Ishikawa (cell line): ENCODE measurements around the gene RGS5.

Experiments
- CEBPB ChIP-seq: IDR thresholded peaks from 2 replicates; pipeline ENCODE4 v1.6.1; 2012
- CREB1 ChIP-seq: IDR thresholded peaks from 2 replicates; pipeline ENCODE4 v1.6.1; 2012; ENCODE audit warnings: low read depth
- EGR1 ChIP-seq: IDR thresholded peaks from 2 replicates; pipeline ENCODE4 v1.6.1; 2012
- EP300 ChIP-seq: IDR thresholded peaks from 2 replicates; pipeline ENCODE4 v1.6.1; 2012; ENCODE audit warnings: borderline replicate concordance
- FOXM1 ChIP-seq: IDR thresholded peaks from 2 replicates; pipeline ENCODE4 v1.6.1; 2012; ENCODE audit warnings: low read depth, borderline replicate concordance
- NFIC ChIP-seq: IDR thresholded peaks from 2 replicates; pipeline ENCODE4 v1.6.1; 2012
- RAD21 ChIP-seq: IDR thresholded peaks from 2 replicates; pipeline ENCODE4 v1.6.1; 2012; ENCODE audit warnings: low read depth
- TAF1 ChIP-seq: IDR thresholded peaks from 2 replicates; pipeline ENCODE4 v1.6.1; 2012; ENCODE audit warnings: low read depth, mild to moderate bottlenecking
- TCF12 ChIP-seq: IDR thresholded peaks from 2 replicates; pipeline ENCODE4 v1.6.1; 2012; ENCODE audit warnings: low read depth
- TEAD4 ChIP-seq: IDR thresholded peaks from 2 replicates; pipeline ENCODE4 v1.6.1; 2012
- YY1 ChIP-seq: IDR thresholded peaks from 2 replicates; pipeline ENCODE4 v1.6.1; 2012; ENCODE audit warnings: low read depth
- ZBTB7A ChIP-seq: IDR thresholded peaks from 2 replicates; pipeline ENCODE4 v1.6.1; 2012; ENCODE audit warnings: low read depth
- TF ChIP-seq, protein P1 (sequence below): IDR thresholded peaks from 2 replicates; pipeline ENCODE4 v1.6.1; 2012
- TF ChIP-seq, protein P2 (sequence below): IDR thresholded peaks from 2 replicates; pipeline ENCODE4 v1.6.1; 2012
- TF ChIP-seq, protein P3 (sequence below): IDR thresholded peaks from 2 replicates; pipeline ENCODE4 v1.6.1; 2012; ENCODE audit warnings: low read depth, mild to moderate bottlenecking

RGS5 gene

DNA sequence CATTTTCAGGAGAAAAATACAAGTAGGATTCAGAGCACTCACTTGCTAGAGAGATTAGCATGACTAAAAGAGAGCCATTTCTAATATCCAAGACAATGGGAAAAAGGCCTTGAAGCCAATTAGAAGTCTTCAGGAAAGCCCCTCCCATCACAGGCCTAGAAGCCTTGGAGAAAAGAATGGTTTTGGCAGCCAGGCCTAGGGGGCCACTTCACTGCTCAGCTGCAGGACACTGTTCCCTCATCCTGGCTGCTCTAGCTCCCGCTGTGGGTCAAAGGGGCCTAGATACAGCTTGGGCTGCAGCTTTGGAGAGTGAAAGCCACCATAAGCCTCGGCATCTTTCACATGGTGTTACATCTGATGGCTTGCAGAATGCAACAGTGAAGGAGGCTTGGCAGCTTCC, 70.7 kb downstream of the RGS5 start:
- no peak for TF ChIP-seq YY1
- TF ChIP-seq, protein P1, sequence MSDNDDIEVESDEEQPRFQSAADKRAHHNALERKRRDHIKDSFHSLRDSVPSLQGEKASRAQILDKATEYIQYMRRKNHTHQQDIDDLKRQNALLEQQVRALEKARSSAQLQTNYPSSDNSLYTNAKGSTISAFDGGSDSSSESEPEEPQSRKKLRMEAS = no peak
- no peak for TF ChIP-seq ZBTB7A
- no peak for TF ChIP-seq TEAD4
- TF ChIP-seq NFIC = no peak
- no peak for TF ChIP-seq TAF1
- no peak for TF ChIP-seq EP300
- TF ChIP-seq, protein P2, sequence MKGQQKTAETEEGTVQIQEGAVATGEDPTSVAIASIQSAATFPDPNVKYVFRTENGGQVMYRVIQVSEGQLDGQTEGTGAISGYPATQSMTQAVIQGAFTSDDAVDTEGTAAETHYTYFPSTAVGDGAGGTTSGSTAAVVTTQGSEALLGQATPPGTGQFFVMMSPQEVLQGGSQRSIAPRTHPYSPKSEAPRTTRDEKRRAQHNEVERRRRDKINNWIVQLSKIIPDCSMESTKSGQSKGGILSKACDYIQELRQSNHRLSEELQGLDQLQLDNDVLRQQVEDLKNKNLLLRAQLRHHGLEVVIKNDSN = no peak
- TF ChIP-seq CREB1 = no peak
- no peak for TF ChIP-seq CEBPB
- TF ChIP-seq TCF12 = no peak
- no peak for TF ChIP-seq FOXM1
- no peak for TF ChIP-seq EGR1
- TF ChIP-seq RAD21 = no peak
- TF ChIP-seq, protein P3, sequence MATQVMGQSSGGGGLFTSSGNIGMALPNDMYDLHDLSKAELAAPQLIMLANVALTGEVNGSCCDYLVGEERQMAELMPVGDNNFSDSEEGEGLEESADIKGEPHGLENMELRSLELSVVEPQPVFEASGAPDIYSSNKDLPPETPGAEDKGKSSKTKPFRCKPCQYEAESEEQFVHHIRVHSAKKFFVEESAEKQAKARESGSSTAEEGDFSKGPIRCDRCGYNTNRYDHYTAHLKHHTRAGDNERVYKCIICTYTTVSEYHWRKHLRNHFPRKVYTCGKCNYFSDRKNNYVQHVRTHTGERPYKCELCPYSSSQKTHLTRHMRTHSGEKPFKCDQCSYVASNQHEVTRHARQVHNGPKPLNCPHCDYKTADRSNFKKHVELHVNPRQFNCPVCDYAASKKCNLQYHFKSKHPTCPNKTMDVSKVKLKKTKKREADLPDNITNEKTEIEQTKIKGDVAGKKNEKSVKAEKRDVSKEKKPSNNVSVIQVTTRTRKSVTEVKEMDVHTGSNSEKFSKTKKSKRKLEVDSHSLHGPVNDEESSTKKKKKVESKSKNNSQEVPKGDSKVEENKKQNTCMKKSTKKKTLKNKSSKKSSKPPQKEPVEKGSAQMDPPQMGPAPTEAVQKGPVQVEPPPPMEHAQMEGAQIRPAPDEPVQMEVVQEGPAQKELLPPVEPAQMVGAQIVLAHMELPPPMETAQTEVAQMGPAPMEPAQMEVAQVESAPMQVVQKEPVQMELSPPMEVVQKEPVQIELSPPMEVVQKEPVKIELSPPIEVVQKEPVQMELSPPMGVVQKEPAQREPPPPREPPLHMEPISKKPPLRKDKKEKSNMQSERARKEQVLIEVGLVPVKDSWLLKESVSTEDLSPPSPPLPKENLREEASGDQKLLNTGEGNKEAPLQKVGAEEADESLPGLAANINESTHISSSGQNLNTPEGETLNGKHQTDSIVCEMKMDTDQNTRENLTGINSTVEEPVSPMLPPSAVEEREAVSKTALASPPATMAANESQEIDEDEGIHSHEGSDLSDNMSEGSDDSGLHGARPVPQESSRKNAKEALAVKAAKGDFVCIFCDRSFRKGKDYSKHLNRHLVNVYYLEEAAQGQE = no peak

DNA sequence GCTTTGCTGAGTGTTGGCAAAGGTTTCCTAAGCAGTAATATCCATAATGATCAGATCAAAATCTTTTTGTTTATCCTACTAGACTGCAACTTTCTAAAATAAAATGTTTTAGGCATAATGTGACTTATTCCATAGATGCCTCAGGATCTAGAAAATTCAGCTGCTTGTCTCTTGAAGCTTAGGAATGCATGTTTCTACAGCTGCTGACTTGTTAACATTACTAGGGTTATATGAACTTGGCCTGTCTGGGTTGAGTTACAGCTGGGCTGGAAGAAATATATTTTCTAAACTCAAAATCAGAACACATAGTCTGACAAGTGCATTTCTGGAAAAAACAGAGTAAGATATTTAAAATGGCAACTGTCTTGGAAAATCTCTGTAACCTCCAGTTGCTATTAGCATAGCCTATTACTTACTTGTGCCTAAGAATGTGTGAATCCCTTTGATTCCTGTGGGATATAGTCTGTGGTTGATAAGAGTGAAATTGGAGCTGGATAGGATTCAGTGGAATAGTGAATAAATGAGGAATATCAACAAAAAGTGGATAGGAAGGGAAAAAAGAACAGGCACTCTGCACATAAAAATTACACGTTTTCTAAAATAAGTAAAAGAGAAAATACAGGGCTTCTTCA, 72.4 kb downstream of the RGS5 start:
- TF ChIP-seq, protein P2 = no peak
- TF ChIP-seq TCF12 = no peak
- TF ChIP-seq EGR1 = no peak
- no peak for TF ChIP-seq ZBTB7A
- no peak for TF ChIP-seq FOXM1
- TF ChIP-seq CREB1 = no peak
- no peak for TF ChIP-seq RAD21
- TF ChIP-seq TEAD4 = no peak
- no peak for TF ChIP-seq CEBPB

DNA sequence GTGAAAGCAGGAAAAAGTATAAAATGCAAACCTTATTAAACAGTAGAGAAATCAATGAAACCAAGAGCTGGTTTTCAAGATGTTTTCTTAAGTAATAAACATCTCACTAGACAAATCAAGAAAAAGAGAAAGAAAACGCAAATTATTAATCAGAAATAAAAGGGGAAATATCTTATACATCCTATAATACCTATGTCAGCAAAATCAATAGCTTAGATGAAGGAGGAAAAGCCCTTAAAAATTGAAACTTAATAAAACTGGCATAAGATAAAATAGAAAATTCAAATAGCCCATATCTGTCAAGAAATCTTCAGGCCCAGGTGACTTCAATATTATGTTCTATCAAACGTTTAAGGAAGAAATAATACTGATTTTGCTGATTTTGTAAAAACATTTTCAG, 74.4 kb downstream of the RGS5 start:
- TF ChIP-seq, protein P3 = no peak
- TF ChIP-seq RAD21 = no peak
- TF ChIP-seq TAF1 = no peak
- no peak for TF ChIP-seq YY1
- TF ChIP-seq EGR1 = no peak
- TF ChIP-seq CEBPB = no peak
- TF ChIP-seq ZBTB7A = no peak
- TF ChIP-seq, protein P2 = no peak

DNA sequence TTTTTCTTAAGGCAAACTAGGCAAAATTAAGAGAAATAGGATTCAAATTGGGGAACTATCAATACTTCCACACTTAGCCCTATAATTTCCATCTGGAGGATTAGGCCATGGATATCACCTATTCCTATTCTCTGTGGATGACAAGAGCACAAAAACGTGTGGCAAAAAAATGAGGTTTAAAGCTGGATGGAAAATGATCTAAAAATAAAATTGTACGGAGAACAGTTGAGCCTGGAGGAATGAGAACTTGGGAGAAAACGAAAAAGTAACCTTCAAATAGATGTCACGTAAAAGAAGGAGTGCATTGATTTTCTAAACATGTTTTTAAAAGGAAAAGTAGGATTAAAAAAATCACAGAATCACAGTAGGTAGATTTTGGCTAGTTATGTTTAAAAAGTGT, 77.9 kb downstream of the RGS5 start:
- no peak for TF ChIP-seq TEAD4
- TF ChIP-seq, protein P1 = no peak
- no peak for TF ChIP-seq EGR1
- no peak for TF ChIP-seq TCF12
- TF ChIP-seq RAD21 = no peak
- TF ChIP-seq EP300 = no peak
- no peak for TF ChIP-seq NFIC

DNA sequence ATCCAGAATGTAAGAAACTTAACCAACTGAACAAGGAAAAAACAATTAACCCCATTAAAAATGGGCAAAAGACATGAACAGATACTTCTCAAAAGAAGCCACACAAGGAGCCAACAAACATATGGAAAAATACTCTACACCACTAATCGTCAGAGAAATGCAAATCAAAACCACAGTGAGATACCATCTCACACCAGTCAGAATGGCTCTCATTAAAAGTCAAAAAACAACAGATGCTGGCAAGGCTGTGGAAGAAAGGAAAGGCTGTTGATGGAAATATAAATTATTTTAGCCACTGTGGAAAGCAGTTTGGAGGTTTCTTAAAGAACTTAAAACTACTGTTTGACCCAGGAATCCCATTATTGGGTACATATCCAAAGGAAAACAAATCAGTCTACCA, 82.3 kb downstream of the RGS5 start:
- no peak for TF ChIP-seq CEBPB
- no peak for TF ChIP-seq RAD21
- no peak for TF ChIP-seq FOXM1
- TF ChIP-seq, protein P3 = no peak
- TF ChIP-seq NFIC = no peak
- no peak for TF ChIP-seq TEAD4
- TF ChIP-seq ZBTB7A = no peak
- TF ChIP-seq EP300 = no peak
- TF ChIP-seq YY1 = no peak
- no peak for TF ChIP-seq TAF1
- TF ChIP-seq CREB1 = no peak
- TF ChIP-seq EGR1 = no peak
- TF ChIP-seq, protein P2 = no peak
- TF ChIP-seq, protein P1 = no peak
- TF ChIP-seq TCF12 = no peak
